WERI-Rb-1 (cell line): ENCODE data around the gene JAKMIP2.

Source experiments
- DNase-seq: peaks from one replicate; pipeline ENCODE4 v3.0.0-alpha.2; 2020
- H3K27ac ChIP-seq: fragments of 250-450 bp; sonication (Bioruptor Pico); 2 replicates; pipeline ENCODE4 v1.5.1; 2020; ENCODE audit warnings: mild to moderate bottlenecking, moderate library complexity
- H3K27me3 ChIP-seq: fragments of 250-450 bp; sonication (Bioruptor Pico); 2 replicates; pipeline ENCODE4 v1.5.1; 2021; ENCODE audit warnings: mild to moderate bottlenecking, low read depth, moderate library complexity; ENCODE audit not compliant: insufficient read depth, severe bottlenecking
- H3K36me3 ChIP-seq: fragments of 250-450 bp; sonication (Bioruptor Pico); 2 replicates; pipeline ENCODE4 v1.5.1; 2020; ENCODE audit warnings: mild to moderate bottlenecking, moderate library complexity
- H3K4me3 ChIP-seq: 2 replicates; pipeline ENCODE4 v1.5.1; 2011; ENCODE audit warnings: low read depth, mild to moderate bottlenecking, control low read depth, low read length
- H3K9me3 ChIP-seq: fragments of 250-450 bp; sonication (Bioruptor Pico); 2 replicates; pipeline ENCODE4 v1.5.1; 2021; ENCODE audit warnings: mild to moderate bottlenecking, moderate library complexity; ENCODE audit not compliant: severe bottlenecking
- TF ChIP-seq, protein P1 (sequence below): IDR thresholded peaks from 2 replicates; pipeline ENCODE4 v1.5.1; 2011; ENCODE audit warnings: low read depth, mild to moderate bottlenecking, control low read depth, inconsistent platforms, low read length

Gene JAKMIP2

DNA sequence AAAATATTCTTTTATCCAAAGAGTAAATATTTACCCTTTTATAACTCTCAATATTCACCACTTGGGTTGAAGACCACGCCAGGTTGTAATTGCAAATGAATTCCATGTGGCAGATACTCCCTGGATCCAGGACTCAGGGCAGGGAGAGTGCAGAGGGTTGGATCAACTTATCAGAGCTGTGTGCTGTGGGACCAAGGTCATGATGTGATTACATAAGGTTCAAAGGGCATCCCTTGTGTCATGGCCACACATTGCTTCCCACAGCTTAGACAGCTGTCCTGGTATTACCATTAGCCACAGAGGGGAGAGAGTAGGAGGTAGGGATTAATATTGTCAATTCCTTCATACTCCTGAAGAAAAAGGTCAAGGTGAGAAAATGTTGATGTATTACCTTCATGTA, 133.9 kb downstream of the JAKMIP2 start:
- Histone ChIP-seq H3K4me3 (no peak overlapping the region), H3K9me3 (peaks cover 7% of the 10 kb centered on the region), H3K27ac (no peak overlapping the region), H3K36me3 (no peaks in the 10 kb centered on the region), H3K27me3 (no peaks in the 10 kb centered on the region)
- TF ChIP-seq, protein P1, sequence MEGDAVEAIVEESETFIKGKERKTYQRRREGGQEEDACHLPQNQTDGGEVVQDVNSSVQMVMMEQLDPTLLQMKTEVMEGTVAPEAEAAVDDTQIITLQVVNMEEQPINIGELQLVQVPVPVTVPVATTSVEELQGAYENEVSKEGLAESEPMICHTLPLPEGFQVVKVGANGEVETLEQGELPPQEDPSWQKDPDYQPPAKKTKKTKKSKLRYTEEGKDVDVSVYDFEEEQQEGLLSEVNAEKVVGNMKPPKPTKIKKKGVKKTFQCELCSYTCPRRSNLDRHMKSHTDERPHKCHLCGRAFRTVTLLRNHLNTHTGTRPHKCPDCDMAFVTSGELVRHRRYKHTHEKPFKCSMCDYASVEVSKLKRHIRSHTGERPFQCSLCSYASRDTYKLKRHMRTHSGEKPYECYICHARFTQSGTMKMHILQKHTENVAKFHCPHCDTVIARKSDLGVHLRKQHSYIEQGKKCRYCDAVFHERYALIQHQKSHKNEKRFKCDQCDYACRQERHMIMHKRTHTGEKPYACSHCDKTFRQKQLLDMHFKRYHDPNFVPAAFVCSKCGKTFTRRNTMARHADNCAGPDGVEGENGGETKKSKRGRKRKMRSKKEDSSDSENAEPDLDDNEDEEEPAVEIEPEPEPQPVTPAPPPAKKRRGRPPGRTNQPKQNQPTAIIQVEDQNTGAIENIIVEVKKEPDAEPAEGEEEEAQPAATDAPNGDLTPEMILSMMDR: no peak
- no peak for DNase-seq

DNA sequence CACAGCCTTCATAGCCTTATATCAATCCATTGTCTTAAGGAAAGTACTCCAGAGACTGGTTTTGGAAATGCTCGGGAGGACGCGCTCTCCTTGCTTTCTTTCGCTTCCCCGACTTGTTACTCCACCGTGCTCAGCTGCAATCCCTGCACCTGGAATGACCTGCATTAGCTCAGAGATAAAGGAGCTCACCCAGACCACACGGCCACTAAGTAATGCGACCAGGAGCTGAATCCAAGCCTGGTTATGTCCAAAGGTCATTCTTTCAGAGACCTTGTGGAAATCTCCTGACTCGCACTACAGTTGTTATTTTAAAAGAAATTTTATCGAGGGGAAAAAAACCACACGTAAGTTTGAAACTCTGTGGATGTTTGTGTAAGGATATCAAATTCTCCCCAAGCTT, 137.3 kb downstream of the JAKMIP2 start:
- Histone ChIP-seq H3K27ac (no peak overlapping the region), H3K36me3 (no peaks in the 10 kb centered on the region), H3K9me3 (no peaks in the 10 kb centered on the region), H3K27me3 (no peaks in the 10 kb centered on the region), H3K4me3 (peak overlapping the region; percentile 3)
- peak; percentile 72 for DNase-seq
- TF ChIP-seq, protein P1: no peak

DNA sequence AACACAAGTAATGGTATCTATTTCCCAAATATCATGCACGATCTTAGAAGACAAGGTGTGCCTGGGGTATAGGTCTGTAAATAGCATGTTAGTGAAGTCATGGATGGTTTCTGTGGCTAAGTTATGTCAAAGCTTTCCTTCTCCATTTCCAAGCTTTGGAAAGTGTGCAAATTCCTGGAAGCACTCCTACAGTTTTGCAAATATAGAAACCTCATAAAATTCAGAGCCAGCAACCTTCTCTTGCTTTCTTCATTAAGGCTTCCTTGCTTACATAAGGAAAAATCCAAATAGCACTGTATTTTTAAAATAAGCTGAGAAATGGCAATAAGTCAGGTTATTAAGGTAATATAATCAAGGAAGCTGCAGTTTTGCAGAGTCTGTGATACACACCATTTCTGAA, 138.1 kb downstream of the JAKMIP2 start:
- H3K27me3 ChIP-seq: no peaks in the 10 kb centered on the region
- no peaks in the 10 kb centered on the region for H3K9me3 ChIP-seq
- H3K27ac ChIP-seq: no peak overlapping the region
- TF ChIP-seq, protein P1: no peak
- H3K4me3 ChIP-seq: no peak overlapping the region
- H3K36me3 ChIP-seq: no peaks in the 10 kb centered on the region
- DNase-seq: no peak

DNA sequence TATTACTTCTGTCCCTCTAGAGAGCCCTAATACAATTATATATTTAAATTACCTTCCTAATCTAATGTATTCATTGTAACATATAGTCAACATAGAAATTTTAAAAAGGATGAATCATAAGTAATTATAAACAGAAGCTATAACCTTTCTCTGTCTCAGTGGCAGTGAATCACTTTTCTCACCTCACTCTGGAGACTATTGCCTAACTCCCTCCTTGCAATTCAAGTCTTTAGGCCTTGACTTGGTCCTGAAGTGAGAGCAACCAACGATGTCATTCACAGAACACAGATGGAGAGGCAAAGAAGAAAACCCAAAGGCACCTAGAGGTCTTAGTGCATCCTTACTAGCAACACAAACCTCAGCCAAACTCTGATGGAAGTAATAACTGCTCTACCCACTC, 139.4 kb downstream of the JAKMIP2 start:
- Histone ChIP-seq H3K4me3 (no peak overlapping the region), H3K27me3 (no peaks in the 10 kb centered on the region), H3K36me3 (no peaks in the 10 kb centered on the region), H3K27ac (no peak overlapping the region), H3K9me3 (no peaks in the 10 kb centered on the region)
- TF ChIP-seq, protein P1: no peak
- no peak for DNase-seq

GRCh38 chr5:147642666-147643065, 139.9 kb downstream of the JAKMIP2 start:
- Histone ChIP-seq H3K27ac (no peak overlapping the region), H3K27me3 (no peaks in the 10 kb centered on the region), H3K9me3 (no peaks in the 10 kb centered on the region), H3K36me3 (no peaks in the 10 kb centered on the region), H3K4me3 (no peak overlapping the region)
- TF ChIP-seq, protein P1: no peak
- DNase-seq: no peak

- Histone ChIP-seq H3K36me3 (no peaks in the 10 kb centered on the region), H3K9me3 (no peaks in the 10 kb centered on the region), H3K27ac (no peak overlapping the region), H3K4me3 (no peak overlapping the region), H3K27me3 (no peaks in the 10 kb centered on the region)
- no peak for DNase-seq
- TF ChIP-seq, protein P1: no peak
Observed at GRCh38 chr5:147639321-147639720, 143.2 kb downstream of the JAKMIP2 start.
